Sigmoid colon (tissue), 4 donors: ENCODE data around the gene MPV17L.

Source experiments
- CTCF ChIP-seq, 4 experiments: fragments of 450-650 bp in 3 of 4; fragments of 200-600 bp in 1 of 4; IDR thresholded peaks; one replicate each; pipeline ENCODE4 v1.5.1; 2016 to 2019; ENCODE audit warnings: antibody characterized with exemption in 4 of 4, mild to moderate bottlenecking in 3 of 4, moderate library complexity in 2 of 4
- EP300 ChIP-seq, 4 donors: sonication (generic); formaldehyde crosslinking; IDR thresholded peaks; one replicate each; pipeline ENCODE4 v1.6.1; 2017; ENCODE audit warnings: antibody characterized with exemption in 4 of 4
- POLR2A ChIP-seq, 2 donors: fragments of 450-650 bp; IDR thresholded peaks; one replicate each; pipeline ENCODE4 v1.6.1; 2016; ENCODE audit warnings: antibody characterized with exemption in 2 of 2, mild to moderate bottlenecking in 2 of 2, moderate library complexity in 2 of 2
- POLR2AphosphoS5 ChIP-seq, 4 donors: sonication (generic); formaldehyde crosslinking; IDR thresholded peaks; one replicate each; pipeline ENCODE4 v1.6.1; 2017; ENCODE audit warnings: antibody characterized with exemption in 4 of 4

GRCh38 chr16:15434079-15434424 lies 38.5 kb downstream of the MPV17L start:
- TF ChIP-seq EP300 (IDR thresholded peaks at IDR 0.05) (no peak), CTCF (IDR thresholded peaks at IDR 0.05) (no peak), POLR2AphosphoS5 (IDR thresholded peaks at IDR 0.05) (no peak), POLR2A (IDR thresholded peaks at IDR 0.05) (no peak)
